Fibroblast of mammary gland (primary cell): Measurements from ENCODE around the gene MAN1C1.
"Not testable (repeated sequence)": the region's sequence is repeated elsewhere in the genome, so short reads cannot be mapped to it uniquely, and the experiment has no call there.

Experiments
- DNase-seq: peaks from one replicate; pipeline ENCODE4 v3.0.0-alpha.2; 2010; ENCODE audit warnings: low read depth
- H3K4me3 ChIP-seq: 2 replicates; pipeline ENCODE4 v1.5.1; 2011; ENCODE audit warnings: low read depth, mild to moderate bottlenecking, low read length, moderate library complexity; ENCODE audit not compliant: control insufficient read depth
- CTCF ChIP-seq: conservative IDR thresholded peaks from 2 replicates; pipeline ENCODE4 v1.5.1; 2011; ENCODE audit warnings: low read depth, low read length, inconsistent platforms; ENCODE audit not compliant: control insufficient read depth, insufficient read depth

Gene MAN1C1

GRCh38 chr1:25624604-25625003, 8.0 kb downstream of the MAN1C1 start:
- no peak overlapping the region for H3K4me3 ChIP-seq
- no peak for DNase-seq
- TF ChIP-seq CTCF: no peak

GRCh38 chr1:25626018-25626417, 9.4 kb downstream of the MAN1C1 start:
- H3K4me3 ChIP-seq: no peak overlapping the region
- no peak for DNase-seq
- no peak for TF ChIP-seq CTCF

GRCh38 chr1:25628741-25629421, 12.3 kb downstream of the MAN1C1 start:
- no peak overlapping the region for H3K4me3 ChIP-seq
- TF ChIP-seq CTCF: no peak

GRCh38 chr1:25629836-25630235, 13.2 kb downstream of the MAN1C1 start:
- no peak for TF ChIP-seq CTCF
- DNase-seq: no peak
- H3K4me3 ChIP-seq: no peak overlapping the region

More at GRCh38 chr1:25628741-25629421, 12.3 kb downstream of the MAN1C1 start:
- no peak for DNase-seq

GRCh38 chr1:25631750-25632485, 15.3 kb downstream of the MAN1C1 start:
- no peak for DNase-seq
- no peak overlapping the region for H3K4me3 ChIP-seq
- no peak for TF ChIP-seq CTCF

GRCh38 chr1:25634066-25634465, 17.5 kb downstream of the MAN1C1 start:
- TF ChIP-seq CTCF: no peak
- DNase-seq: no peak
- H3K4me3 ChIP-seq: no peak overlapping the region

GRCh38 chr1:25634896-25635295, 18.3 kb downstream of the MAN1C1 start:
- no peak for TF ChIP-seq CTCF
- no peak overlapping the region for H3K4me3 ChIP-seq
- DNase-seq: no peak

- DNase-seq, H3K4me3 ChIP-seq: not testable (repeated sequence)
Observed at GRCh38 chr1:25636141-25636540, 19.6 kb downstream of the MAN1C1 start.
